HL-60 (cell line): ENCODE measurements around the gene BMP7.

Source experiments
- CTCF ChIP-seq: IDR thresholded peaks from one replicate; pipeline ENCODE4 v1.5.1; 2011; ENCODE audit warnings: low read length, control low read depth, inconsistent platforms; ENCODE audit not compliant: insufficient read depth
- GABPA ChIP-seq: IDR thresholded peaks from 2 replicates; pipeline ENCODE4 v1.6.1; 2012; ENCODE audit warnings: low read depth
- POLR2AphosphoS5 ChIP-seq: IDR thresholded peaks from 2 replicates; pipeline ENCODE4 v1.6.1; 2012; ENCODE audit warnings: low read depth
- REST ChIP-seq: IDR thresholded peaks from 2 replicates; pipeline ENCODE4 v1.6.1; 2012; ENCODE audit warnings: low read depth; ENCODE audit not compliant: insufficient replicate concordance

GRCh38 chr20:57281900-57282299, 15.5 kb upstream of the BMP7 start:
- TF ChIP-seq CTCF (no peak), POLR2AphosphoS5 (no peak), REST (no peak), GABPA (no peak)
